HUES6 (cell line): ENCODE measurements around the gene ROBO3.

Experiments
- H3K27ac ChIP-seq: 2 replicates; pipeline ENCODE4 v1.7.0; 2013; ENCODE audit warnings: low read depth, mild to moderate bottlenecking, low read length, inconsistent platforms
- H3K27me3 ChIP-seq: 2 replicates; pipeline ENCODE4 v1.6.1; 2013; ENCODE audit warnings: low read length; ENCODE audit not compliant: control insufficient read depth, insufficient read depth
- H3K36me3 ChIP-seq: 2 replicates; pipeline ENCODE4 v1.6.1; 2013; ENCODE audit warnings: low read length; ENCODE audit not compliant: control insufficient read depth, insufficient read depth
- H3K4me1 ChIP-seq: 2 replicates; pipeline ENCODE4 v1.6.1; 2013; ENCODE audit warnings: low read length; ENCODE audit not compliant: control insufficient read depth, insufficient read depth
- H3K4me3 ChIP-seq: 2 replicates; pipeline ENCODE4 v1.5.1; 2013; ENCODE audit warnings: low read depth, low read length
- H3K9ac ChIP-seq: one replicate; pipeline ENCODE4 v1.6.1; 2013; ENCODE audit warnings: mild to moderate bottlenecking, low read length
- H3K9me3 ChIP-seq: 2 replicates; pipeline ENCODE4 v1.6.1; 2013; ENCODE audit warnings: low read depth, low read length; ENCODE audit not compliant: control insufficient read depth, insufficient read depth

ROBO3 gene

DNA sequence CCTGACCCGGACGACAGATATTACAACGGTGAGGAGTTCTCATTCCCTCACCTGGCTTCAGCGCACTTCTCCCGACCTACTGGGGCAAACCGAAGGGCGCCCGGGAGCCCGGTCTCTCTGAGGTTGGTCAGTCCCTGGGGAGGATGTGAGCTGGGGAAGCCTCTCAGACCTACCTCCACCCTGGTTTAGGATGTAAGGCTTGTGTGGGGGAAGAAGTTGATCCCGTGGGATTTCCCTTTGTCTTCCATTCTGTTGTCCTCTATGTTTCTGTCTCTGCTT, 12.3 kb downstream of the ROBO3 start:
- H3K4me1 ChIP-seq, result peaks cover 10% of the 10 kb centered on the region
- peak overlapping the region; percentile 82 for H3K4me3 ChIP-seq
- H3K27ac ChIP-seq, result no peak overlapping the region
- no peaks in the 10 kb centered on the region for H3K36me3 ChIP-seq
- H3K9me3 ChIP-seq, result no peaks in the 10 kb centered on the region
- H3K9ac ChIP-seq, result no peak overlapping the region
- H3K27me3 ChIP-seq, result peaks cover 45% of the 10 kb centered on the region

DNA sequence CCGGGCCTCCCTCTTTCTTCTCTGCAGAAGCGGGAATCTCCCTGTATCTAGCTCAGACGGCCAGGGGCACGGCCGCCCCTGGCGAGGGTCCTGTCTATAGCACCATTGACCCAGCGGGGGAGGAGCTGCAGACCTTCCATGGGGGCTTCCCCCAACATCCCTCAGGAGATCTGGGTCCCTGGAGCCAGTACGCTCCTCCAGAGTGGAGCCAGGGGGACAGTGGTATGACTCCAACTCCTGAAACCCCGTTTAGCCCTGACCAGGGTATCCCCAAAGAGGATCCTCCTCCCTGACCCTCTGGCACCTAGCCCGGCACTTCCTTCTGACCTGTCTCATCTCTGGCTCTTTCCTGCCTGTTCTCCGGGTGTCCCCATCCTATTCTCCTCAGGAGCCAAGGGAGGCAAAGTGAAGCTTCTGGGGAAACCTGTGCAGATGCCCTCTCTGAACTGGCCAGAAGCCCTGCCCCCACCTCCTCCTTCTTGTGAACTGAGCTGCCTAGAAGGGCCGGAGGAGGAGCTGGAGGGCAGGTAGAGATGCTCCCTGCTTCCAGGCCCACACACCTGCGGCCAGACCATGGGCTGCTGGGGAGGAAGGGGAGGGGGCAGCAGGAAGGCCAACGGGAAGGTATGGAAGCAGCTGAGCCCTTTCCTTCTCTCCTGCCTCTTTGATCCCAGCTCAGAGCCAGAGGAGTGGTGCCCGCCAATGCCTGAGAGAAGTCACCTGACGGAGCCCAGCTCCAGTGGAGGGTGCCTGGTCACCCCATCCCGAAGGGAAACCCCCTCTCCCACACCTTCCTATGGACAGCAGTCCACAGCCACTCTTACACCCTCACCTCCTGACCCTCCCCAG, 12.9 kb downstream of the ROBO3 start:
- Histone ChIP-seq H3K36me3 (no peaks in the 10 kb centered on the region), H3K9me3 (no peaks in the 10 kb centered on the region), H3K9ac (no peak overlapping the region), H3K27me3 (peaks cover 40% of the 10 kb centered on the region), H3K4me3 (no peak overlapping the region; the same call in 1 of the 2 replicates), H3K4me1 (peaks cover 10% of the 10 kb centered on the region), H3K27ac (no peak overlapping the region)

- no peak overlapping the region for H3K9ac ChIP-seq
- H3K4me3 ChIP-seq, result no peak overlapping the region
- no peaks in the 10 kb centered on the region for H3K36me3 ChIP-seq
- H3K27ac ChIP-seq, result no peak overlapping the region
- H3K27me3 ChIP-seq, result peaks cover 32% of the 10 kb centered on the region
- no peaks in the 10 kb centered on the region for H3K9me3 ChIP-seq
- peaks cover 10% of the 10 kb centered on the region for H3K4me1 ChIP-seq
These were observed 13.7 kb downstream of the ROBO3 start for GRCh38 chr11:124878759-124879492.

- Histone ChIP-seq H3K36me3 (no peaks in the 10 kb centered on the region), H3K4me1 (peaks cover 10% of the 10 kb centered on the region), H3K4me3 (no peak overlapping the region), H3K9me3 (no peaks in the 10 kb centered on the region), H3K27ac (no peak overlapping the region), H3K27me3 (peaks cover 24% of the 10 kb centered on the region), H3K9ac (no peak overlapping the region)
These were observed 14.5 kb downstream of the ROBO3 start for GRCh38 chr11:124879493-124880289.

DNA sequence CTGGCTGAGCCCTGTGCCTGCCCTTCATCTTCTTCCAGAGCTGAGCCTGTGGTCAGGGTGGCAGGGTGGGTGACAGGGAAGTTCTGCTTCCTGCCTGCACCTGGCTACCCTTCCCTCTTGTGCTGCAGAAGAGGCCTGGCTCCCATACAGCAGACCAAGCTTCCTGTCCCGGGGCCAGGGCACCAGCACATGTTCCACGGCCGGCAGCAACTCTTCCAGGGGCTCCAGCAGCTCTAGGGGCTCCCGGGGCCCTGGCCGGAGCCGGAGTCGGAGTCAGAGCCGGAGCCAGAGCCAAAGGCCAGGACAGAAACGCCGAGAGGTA, 15.0 kb downstream of the ROBO3 start:
- Histone ChIP-seq H3K4me3 (no peak overlapping the region), H3K27ac (no peak overlapping the region), H3K4me1 (peaks cover 10% of the 10 kb centered on the region), H3K36me3 (no peaks in the 10 kb centered on the region), H3K27me3 (peaks cover 18% of the 10 kb centered on the region), H3K9ac (no peak overlapping the region), H3K9me3 (no peaks in the 10 kb centered on the region)

DNA sequence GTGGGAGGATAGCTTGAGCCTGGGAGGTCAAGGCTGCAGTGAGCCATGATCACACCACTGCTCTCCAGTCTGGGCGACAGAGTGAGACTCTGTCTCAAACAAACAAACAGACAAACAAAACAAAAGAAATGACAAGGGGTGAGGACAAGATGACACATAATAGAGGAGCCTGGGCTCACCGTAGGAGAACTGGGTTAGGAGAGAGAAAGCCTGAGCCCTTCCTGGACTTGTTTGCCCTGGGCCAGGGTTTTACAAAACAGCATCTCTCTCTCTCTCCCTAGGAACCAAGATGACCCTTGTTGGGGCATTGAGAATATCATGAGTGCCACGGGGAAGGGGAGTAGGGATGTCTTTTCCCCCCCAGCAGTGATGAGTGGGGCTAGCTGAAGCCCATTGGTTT, 15.7 kb downstream of the ROBO3 start:
- Histone ChIP-seq H3K27me3 (peaks cover 11% of the 10 kb centered on the region), H3K36me3 (no peaks in the 10 kb centered on the region), H3K9ac (no peak overlapping the region), H3K27ac (no peak overlapping the region), H3K4me3 (no peak overlapping the region), H3K9me3 (no peaks in the 10 kb centered on the region), H3K4me1 (peaks cover 10% of the 10 kb centered on the region)

DNA sequence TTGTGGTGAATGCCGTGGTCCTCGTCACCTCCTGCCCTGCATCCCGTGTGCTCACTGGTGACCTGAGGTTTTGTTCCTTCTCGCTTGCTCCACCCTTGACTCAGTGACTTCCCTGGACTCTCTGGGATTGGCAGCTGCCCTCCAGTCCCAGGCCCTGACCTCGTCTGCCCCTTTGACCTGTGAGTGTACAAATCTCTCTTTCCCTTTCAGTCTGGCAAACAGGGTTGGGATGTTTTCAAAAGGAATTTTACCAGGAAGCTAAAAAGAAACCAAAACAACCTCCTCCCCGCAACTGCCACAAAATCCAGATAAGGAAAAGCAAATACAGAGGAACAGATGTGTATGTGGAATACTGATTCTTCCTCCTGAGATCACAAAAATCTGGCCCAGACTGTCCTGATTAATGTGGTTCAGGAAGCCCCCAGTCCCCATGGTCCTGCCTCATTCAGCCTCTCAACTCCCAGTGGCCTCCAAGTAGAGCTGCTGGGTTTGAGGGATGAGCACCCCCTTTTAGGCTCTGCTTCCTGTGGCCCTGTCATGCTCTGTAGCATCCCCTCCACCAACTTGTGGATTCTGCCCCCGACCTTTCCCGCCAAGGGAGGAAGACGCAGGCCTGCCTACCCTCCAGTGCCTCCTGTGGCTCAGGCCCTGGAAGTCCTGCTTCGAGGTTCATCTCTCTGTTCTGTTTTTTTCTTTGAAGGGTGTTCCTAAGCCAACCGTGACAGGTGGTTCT, 17.3 kb downstream of the ROBO3 start:
- peaks cover 4% of the 10 kb centered on the region for H3K4me1 ChIP-seq
- no peaks in the 10 kb centered on the region for H3K9me3 ChIP-seq
- H3K4me3 ChIP-seq, result no peak overlapping the region
- peaks cover 16% of the 10 kb centered on the region for H3K27me3 ChIP-seq
- no peaks in the 10 kb centered on the region for H3K36me3 ChIP-seq
- no peak overlapping the region for H3K27ac ChIP-seq
- no peak overlapping the region for H3K9ac ChIP-seq

DNA sequence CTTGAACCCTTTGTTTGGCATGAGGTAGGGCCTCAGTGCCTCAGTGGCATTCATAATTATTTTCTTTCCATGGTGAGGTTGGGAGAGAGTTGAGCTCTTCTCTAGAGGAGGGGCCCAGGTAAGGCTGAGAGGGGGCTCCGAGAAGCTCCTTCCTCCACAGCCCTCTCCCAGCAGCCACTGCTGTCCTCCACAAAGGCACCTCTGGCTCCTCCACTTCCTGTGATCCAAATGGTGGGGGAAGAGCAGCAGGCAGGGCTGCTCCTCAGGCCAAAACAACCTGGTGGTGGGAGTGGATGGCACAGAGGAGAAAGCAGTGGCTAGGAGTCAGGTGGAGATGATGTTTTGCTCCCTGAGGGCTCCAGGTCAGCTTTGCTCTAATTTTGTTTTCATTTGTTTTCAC, 19.1 kb downstream of the ROBO3 start:
- Histone ChIP-seq H3K9me3 (no peaks in the 10 kb centered on the region), H3K27me3 (peaks cover 23% of the 10 kb centered on the region), H3K9ac (no peak overlapping the region), H3K4me1 (no peaks in the 10 kb centered on the region), H3K27ac (no peak overlapping the region), H3K36me3 (no peaks in the 10 kb centered on the region), H3K4me3 (no peak overlapping the region)

GRCh38 chr11:124884869-124885479, 19.7 kb downstream of the ROBO3 start:
- Histone ChIP-seq H3K27ac (no peak overlapping the region), H3K4me1 (no peaks in the 10 kb centered on the region), H3K4me3 (no peak overlapping the region), H3K9me3 (no peaks in the 10 kb centered on the region), H3K27me3 (peaks cover 28% of the 10 kb centered on the region), H3K9ac (no peak overlapping the region), H3K36me3 (no peaks in the 10 kb centered on the region)

DNA sequence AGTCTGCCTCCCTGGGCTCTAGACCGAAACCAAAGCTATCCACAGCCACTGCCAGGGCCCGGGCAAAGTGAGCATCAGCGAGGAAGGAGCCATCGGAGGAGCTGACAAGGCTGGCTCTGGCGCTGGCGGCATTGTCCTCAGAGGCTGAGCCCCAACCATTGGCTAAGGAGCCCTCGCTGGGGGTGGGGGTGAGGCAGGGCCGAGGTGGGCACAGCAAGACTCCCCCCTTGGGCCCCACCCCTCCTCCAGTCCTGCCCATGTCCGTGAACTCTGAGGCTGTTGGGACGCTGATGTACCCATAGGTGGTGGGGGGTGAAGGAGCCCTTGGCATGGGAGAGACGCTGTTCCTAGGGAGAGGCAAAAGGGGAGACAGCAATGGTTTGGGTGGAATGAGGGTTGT, 21.2 kb downstream of the ROBO3 start:
- Histone ChIP-seq H3K9me3 (no peaks in the 10 kb centered on the region), H3K4me1 (no peaks in the 10 kb centered on the region), H3K36me3 (no peaks in the 10 kb centered on the region), H3K27ac (no peak overlapping the region), H3K9ac (no peak overlapping the region), H3K27me3 (peaks cover 34% of the 10 kb centered on the region), H3K4me3 (no peak overlapping the region)
